GM12891 (cell line): ENCODE data around the gene VWDE.

Experiments
- POLR2A ChIP-seq: IDR thresholded peaks from 2 replicates; pipeline ENCODE4 v1.6.1; 2011; ENCODE audit warnings: low read depth, low read length, control low read depth
- POLR2AphosphoS5 ChIP-seq: IDR thresholded peaks from 2 replicates; pipeline ENCODE4 v1.6.1; 2011; ENCODE audit warnings: low read depth, low read length, control low read depth
- SPI1 ChIP-seq: IDR thresholded peaks from 2 replicates; pipeline ENCODE4 v1.6.1; 2011; ENCODE audit warnings: low read depth, low read length, control low read depth
- TAF1 ChIP-seq: IDR thresholded peaks from 2 replicates; pipeline ENCODE4 v1.6.1; 2011; ENCODE audit warnings: low read depth, low read length, control low read depth

- TF ChIP-seq POLR2A: no peak
- no peak for TF ChIP-seq POLR2AphosphoS5
- no peak for TF ChIP-seq SPI1
- no peak for TF ChIP-seq TAF1
Measured at GRCh38 chr7:12412407-12412806, 8.7 kb upstream of the VWDE start.
